ENCODE data around the gene ACTC1.

GRCh38 chr15:34757262-34757661, 38.1 kb downstream of the ACTC1 start:
- no peak for TF ChIP-seq CTCF (IDR thresholded peaks at IDR 0.05; ENCODE audit: extremely low read depth in 1 of 2, insufficient read depth in 1 of 2, low read depth in 1 of 2, low read length in 2 of 2)
- TF ChIP-seq POLR2A (IDR thresholded peaks at IDR 0.05; ENCODE audit: low read depth, low read length), result no peak
